HEK293 (cell line): Measurements from ENCODE around the gene CABLES2.
A peak's percentile ranks its signal among the peaks of the same experiment; 100 is the strongest.

Experiments used
- HOXA7 ChIP-seq: sonication (generic); formaldehyde crosslinking; IDR thresholded peaks from 2 replicates; pipeline ENCODE4 v1.8.1; 2022; ENCODE audit warnings: missing genetic modification reagents, borderline replicate concordance
- KLF10 ChIP-seq: fragments of 450-650 bp; IDR thresholded peaks from 2 replicates; pipeline ENCODE4 v1.5.1; 2018; ENCODE audit warnings: missing biosample characterization, mild to moderate bottlenecking, missing genetic modification characterization
- PRDM10 ChIP-seq: fragments of 450-650 bp; formaldehyde crosslinking; IDR thresholded peaks from 2 replicates; pipeline ENCODE4 v1.5.1; 2016; ENCODE audit warnings: missing biosample characterization, missing genetic modification characterization
- SP3 ChIP-seq: fragments of 450-650 bp; formaldehyde crosslinking; IDR thresholded peaks from 2 replicates; pipeline ENCODE4 v1.5.1; 2016; ENCODE audit warnings: missing biosample characterization, missing genetic modification characterization
- ZBTB10 ChIP-seq: fragments of 450-650 bp; formaldehyde crosslinking; IDR thresholded peaks from 2 replicates; pipeline ENCODE4 v1.5.1; 2016; ENCODE audit warnings: missing biosample characterization, missing genetic modification characterization
- ZBTB8A ChIP-seq: fragments of 450-650 bp; formaldehyde crosslinking; IDR thresholded peaks from 2 replicates; pipeline ENCODE4 v1.5.1; 2016; ENCODE audit warnings: missing biosample characterization, missing genetic modification characterization
- ZFP3 ChIP-seq: fragments of 450-650 bp; formaldehyde crosslinking; IDR thresholded peaks from 2 replicates; pipeline ENCODE4 v1.5.1; 2016; ENCODE audit warnings: low read depth, missing biosample characterization, missing genetic modification characterization
- ZIC2 ChIP-seq: fragments of 450-650 bp; formaldehyde crosslinking; IDR thresholded peaks from 2 replicates; pipeline ENCODE4 v1.5.1; 2016; ENCODE audit warnings: missing biosample characterization, missing genetic modification characterization
- ZNF146 ChIP-seq: fragments of 450-650 bp; formaldehyde crosslinking; IDR thresholded peaks from 2 replicates; pipeline ENCODE4 v1.5.1; 2016; ENCODE audit warnings: missing biosample characterization, missing genetic modification characterization
- ZNF157 ChIP-seq: fragments of 450-650 bp; formaldehyde crosslinking; IDR thresholded peaks from 2 replicates; pipeline ENCODE4 v1.5.1; 2016; ENCODE audit warnings: missing biosample characterization, missing genetic modification characterization
- ZNF2 ChIP-seq: fragments of 450-650 bp; formaldehyde crosslinking; IDR thresholded peaks from 2 replicates; pipeline ENCODE4 v1.5.1; 2016; ENCODE audit warnings: missing biosample characterization, missing genetic modification characterization
- ZNF26 ChIP-seq: fragments of 450-650 bp; formaldehyde crosslinking; IDR thresholded peaks from 2 replicates; pipeline ENCODE4 v1.5.1; 2016; ENCODE audit warnings: missing biosample characterization, missing genetic modification characterization
- ZNF311 ChIP-seq: fragments of 450-650 bp; formaldehyde crosslinking; IDR thresholded peaks from 2 replicates; pipeline ENCODE4 v1.5.1; 2017; ENCODE audit warnings: missing biosample characterization, missing genetic modification characterization, borderline replicate concordance
- ZNF341 ChIP-seq: fragments of 450-650 bp; formaldehyde crosslinking; IDR thresholded peaks from 2 replicates; pipeline ENCODE4; 2016; ENCODE audit warnings: low read depth, missing biosample characterization, missing genetic modification characterization
- ZNF366 ChIP-seq: fragments of 450-650 bp; formaldehyde crosslinking; conservative IDR thresholded peaks from 2 replicates; pipeline ENCODE4 v1.5.1; 2016; ENCODE audit warnings: missing biosample characterization, missing genetic modification characterization
- ZNF398 ChIP-seq: fragments of 450-650 bp; formaldehyde crosslinking; IDR thresholded peaks from 2 replicates; pipeline ENCODE4 v1.5.1; 2017; ENCODE audit warnings: missing biosample characterization, missing genetic modification characterization
- ZNF473 ChIP-seq: fragments of 450-650 bp; formaldehyde crosslinking; IDR thresholded peaks from 2 replicates; pipeline ENCODE4 v1.5.1; 2017; ENCODE audit warnings: missing biosample characterization, missing genetic modification characterization
- ZNF514 ChIP-seq: fragments of 450-650 bp; formaldehyde crosslinking; IDR thresholded peaks from 2 replicates; pipeline ENCODE4 v1.5.1; 2016; ENCODE audit warnings: missing biosample characterization, missing genetic modification characterization
- ZNF555 ChIP-seq: fragments of 450-650 bp; formaldehyde crosslinking; conservative IDR thresholded peaks from 2 replicates; pipeline ENCODE4 v1.5.1; 2017; ENCODE audit warnings: missing biosample characterization, mild to moderate bottlenecking, missing genetic modification characterization, inconsistent platforms
- ZNF580 ChIP-seq: fragments of 450-650 bp; formaldehyde crosslinking; IDR thresholded peaks from 2 replicates; pipeline ENCODE4 v1.5.1; 2016; ENCODE audit warnings: missing biosample characterization, missing genetic modification characterization
- ZNF596 ChIP-seq: fragments of 450-650 bp; IDR thresholded peaks from 2 replicates; pipeline ENCODE4 v1.5.0; 2018; ENCODE audit warnings: missing biosample characterization, mild to moderate bottlenecking, missing genetic modification characterization, moderate library complexity
- ZNF610 ChIP-seq: fragments of 450-650 bp; formaldehyde crosslinking; IDR thresholded peaks from 2 replicates; pipeline ENCODE4 v1.5.1; 2016; ENCODE audit warnings: missing biosample characterization, missing genetic modification characterization, borderline replicate concordance
- ZNF626 ChIP-seq: fragments of 450-650 bp; sonication (Bioruptor Pico); formaldehyde crosslinking; IDR thresholded peaks from 2 replicates; pipeline ENCODE4 v1.5.1; 2018; ENCODE audit warnings: missing biosample characterization, missing genetic modification characterization, inconsistent platforms
- ZNF658 ChIP-seq: fragments of 450-650 bp; formaldehyde crosslinking; IDR thresholded peaks from 2 replicates; pipeline ENCODE4; 2016; ENCODE audit warnings: missing biosample characterization, missing genetic modification characterization
- ZNF791 ChIP-seq: fragments of 450-650 bp; formaldehyde crosslinking; IDR thresholded peaks from 2 replicates; pipeline ENCODE4 v1.5.1; 2016; ENCODE audit warnings: missing biosample characterization, missing genetic modification characterization
- ZNF837 ChIP-seq: fragments of 450-650 bp; formaldehyde crosslinking; IDR thresholded peaks from 2 replicates; pipeline ENCODE4 v1.5.1; 2016; ENCODE audit warnings: missing biosample characterization, missing genetic modification characterization
- ZSCAN18 ChIP-seq: fragments of 450-650 bp; formaldehyde crosslinking; IDR thresholded peaks from 2 replicates; pipeline ENCODE4 v1.5.1; 2016; ENCODE audit warnings: missing biosample characterization, missing genetic modification characterization

CABLES2 gene

GRCh38 chr20:62451970-62452369, 44.9 kb upstream of the CABLES2 start (continued):
- TF ChIP-seq PRDM10 (tag by site-specific recombination) (no peak), ZNF626 (no peak), ZNF157 (tag by site-specific recombination) (no peak), ZNF837 (tag by site-specific recombination) (no peak), ZNF398 (tag by site-specific recombination) (peak; percentile 65), ZNF555 (tag by site-specific recombination) (no peak), ZNF791 (tag by site-specific recombination) (0 out of 2 replicates have a peak, but pooled peaks have one; percentile 12), ZSCAN18 (tag by site-specific recombination) (no peak), ZIC2 (tag by site-specific recombination) (no peak), ZNF341 (no peak), SP3 (tag by site-specific recombination) (no peak), ZNF311 (tag by site-specific recombination) (no peak), ZNF473 (tag by site-specific recombination) (no peak), HOXA7 (CRISPR knock-in tag) (no peak), ZNF514 (tag by site-specific recombination) (no peak), ZNF658 (no peak), ZNF610 (tag by site-specific recombination) (no peak), ZNF146 (tag by site-specific recombination) (no peak), ZBTB10 (tag by site-specific recombination) (no peak), ZNF2 (no peak), ZFP3 (tag by site-specific recombination) (no peak), ZBTB8A (tag by site-specific recombination) (no peak), ZNF26 (tag by site-specific recombination) (no peak), KLF10 (tag by site-specific recombination) (no peak), ZNF596 (tag by site-specific recombination) (peak; percentile 95), ZNF366 (tag by site-specific recombination) (peak; percentile 98), ZNF580 (tag by site-specific recombination) (no peak)
